HG03432 (cell line): ENCODE data around the gene RIIAD1.

Experiments
- ATAC-seq: cut with Tn5 transposase; IDR thresholded peaks from one replicate; pipeline ENCODE4 v1.9.1; 2021; ENCODE audit warnings: mild to moderate bottlenecking, moderate library complexity; ENCODE audit not compliant: unreplicated experiment

The RIIAD1 gene

DNA sequence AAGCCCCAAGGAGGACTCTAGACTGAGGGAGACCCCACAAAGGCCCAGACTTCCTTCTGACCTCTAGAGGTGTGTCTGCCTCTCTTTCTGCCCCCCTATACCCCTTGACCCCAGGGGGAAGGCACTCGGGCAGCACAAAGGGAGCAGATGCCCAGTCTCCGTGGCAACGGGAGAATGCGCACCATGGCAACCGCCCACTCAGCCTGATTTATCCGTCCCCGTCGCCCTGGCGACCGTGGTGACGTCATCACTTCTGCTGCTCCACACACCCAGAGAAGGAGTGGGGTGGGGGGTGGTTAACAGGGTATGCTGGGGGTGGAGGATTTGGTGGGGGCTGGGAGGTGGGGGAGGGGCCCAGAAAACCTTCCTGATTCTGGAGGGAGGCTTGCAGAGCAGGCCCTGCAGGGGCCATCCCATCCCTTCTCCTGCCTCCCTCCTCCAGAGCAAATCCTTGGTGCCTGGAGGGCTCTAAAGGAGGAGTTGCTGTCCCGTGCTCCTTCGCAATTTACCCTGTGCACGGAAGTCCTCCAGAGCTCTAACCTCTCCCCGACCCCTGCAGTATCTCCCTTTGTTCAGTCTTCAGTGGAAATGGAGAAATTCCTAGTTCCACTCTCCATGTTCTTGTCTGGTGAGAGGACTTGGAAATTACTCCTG lies 11.0 kb upstream of the RIIAD1 start:
- ATAC-seq = no peak

DNA sequence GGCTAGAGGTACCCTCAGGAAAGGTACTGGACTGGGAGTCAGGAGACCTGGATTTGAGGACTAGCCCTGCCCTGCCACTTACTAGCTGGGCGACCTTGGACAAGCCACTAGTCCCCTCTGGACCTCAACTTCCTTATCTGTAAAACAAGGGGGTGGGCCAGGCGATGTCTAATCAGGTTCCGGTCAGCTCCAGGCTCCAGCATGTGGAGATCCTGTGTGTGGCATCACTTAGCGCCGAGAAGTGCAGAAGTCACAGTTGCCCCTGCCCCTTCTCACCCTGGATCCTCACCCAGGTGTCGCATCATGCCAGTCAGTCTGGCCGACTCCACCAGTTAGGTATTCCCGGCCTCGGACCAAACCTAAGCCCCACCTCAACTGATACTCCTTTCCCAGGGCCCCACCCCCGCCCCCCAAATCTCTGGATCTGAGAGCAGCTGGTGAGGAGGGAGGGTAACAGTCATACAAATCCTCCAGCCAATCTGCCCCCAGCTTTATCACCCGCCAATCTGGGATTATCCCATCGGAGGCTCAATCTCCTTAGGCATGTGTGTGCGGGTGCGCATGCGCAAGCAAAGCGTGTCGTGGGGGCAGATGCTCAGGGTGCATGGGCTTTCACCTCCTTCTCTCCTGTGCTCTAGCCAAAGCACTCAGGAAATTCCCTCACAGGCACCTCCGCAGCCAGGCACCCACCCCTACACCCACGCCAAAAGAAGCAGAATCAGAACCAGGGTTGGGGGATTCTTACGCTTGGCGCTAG lies 10.1 kb upstream of the RIIAD1 start:
- ATAC-seq = no peak

DNA sequence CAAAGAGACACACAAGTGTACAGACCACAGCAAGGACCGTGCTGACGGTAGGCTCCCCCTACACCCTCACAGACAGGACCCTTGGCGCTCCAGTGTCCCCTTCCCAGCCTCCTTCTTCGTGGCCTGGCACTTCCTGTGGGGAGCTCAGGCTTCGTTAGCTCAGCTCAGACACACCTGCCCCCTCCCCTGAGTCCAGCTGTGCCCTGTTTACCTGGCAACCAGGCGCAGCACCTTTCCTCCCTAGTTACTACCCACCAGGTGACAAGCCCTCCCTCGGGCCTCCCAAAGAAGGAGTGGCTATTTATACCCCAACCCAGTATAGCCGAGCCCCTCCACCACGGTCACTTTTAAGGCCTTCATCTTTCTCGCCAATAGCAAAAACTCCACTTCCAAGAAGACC lies 9.4 kb upstream of the RIIAD1 start:
- no peak for ATAC-seq

DNA sequence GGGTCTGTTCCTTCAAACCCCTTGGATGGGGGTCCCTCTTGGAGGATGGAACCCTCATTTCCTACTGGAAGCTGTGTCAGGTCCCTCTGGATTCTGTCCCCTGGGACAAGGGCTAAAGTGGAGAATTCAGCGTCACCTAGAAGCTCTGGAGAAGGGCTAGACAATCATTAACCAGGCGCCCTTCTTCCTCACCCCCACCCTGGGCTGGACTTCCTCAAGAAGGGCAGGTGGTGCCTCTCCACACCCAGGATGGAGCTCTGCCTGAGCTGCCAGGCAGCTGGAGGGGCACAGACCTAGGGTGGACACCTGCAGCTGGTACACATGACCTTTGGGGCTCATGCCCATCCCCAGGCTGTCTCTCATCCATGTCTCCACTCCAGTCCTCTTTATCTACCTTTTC lies 8.3 kb upstream of the RIIAD1 start:
- no peak for ATAC-seq

DNA sequence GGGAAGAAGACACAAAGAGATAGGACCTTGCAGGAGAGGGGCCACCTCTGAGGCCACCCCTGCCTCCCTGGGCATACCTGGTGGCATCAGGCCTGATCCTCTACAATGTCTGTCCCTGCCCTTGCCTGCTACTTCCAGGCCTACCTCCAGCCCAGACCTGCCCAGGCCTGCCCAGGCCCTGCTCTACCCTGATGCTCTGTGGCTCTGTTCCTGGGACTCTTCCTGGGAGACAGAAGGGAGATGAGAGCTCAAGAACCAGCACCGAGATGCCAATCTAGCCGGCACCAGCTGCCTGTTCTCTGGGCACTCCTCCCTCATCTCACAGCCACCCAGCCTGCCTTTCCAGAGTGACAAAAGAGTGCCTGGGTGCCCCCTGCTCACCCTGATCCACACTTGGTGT lies 7.4 kb upstream of the RIIAD1 start:
- no peak for ATAC-seq

DNA sequence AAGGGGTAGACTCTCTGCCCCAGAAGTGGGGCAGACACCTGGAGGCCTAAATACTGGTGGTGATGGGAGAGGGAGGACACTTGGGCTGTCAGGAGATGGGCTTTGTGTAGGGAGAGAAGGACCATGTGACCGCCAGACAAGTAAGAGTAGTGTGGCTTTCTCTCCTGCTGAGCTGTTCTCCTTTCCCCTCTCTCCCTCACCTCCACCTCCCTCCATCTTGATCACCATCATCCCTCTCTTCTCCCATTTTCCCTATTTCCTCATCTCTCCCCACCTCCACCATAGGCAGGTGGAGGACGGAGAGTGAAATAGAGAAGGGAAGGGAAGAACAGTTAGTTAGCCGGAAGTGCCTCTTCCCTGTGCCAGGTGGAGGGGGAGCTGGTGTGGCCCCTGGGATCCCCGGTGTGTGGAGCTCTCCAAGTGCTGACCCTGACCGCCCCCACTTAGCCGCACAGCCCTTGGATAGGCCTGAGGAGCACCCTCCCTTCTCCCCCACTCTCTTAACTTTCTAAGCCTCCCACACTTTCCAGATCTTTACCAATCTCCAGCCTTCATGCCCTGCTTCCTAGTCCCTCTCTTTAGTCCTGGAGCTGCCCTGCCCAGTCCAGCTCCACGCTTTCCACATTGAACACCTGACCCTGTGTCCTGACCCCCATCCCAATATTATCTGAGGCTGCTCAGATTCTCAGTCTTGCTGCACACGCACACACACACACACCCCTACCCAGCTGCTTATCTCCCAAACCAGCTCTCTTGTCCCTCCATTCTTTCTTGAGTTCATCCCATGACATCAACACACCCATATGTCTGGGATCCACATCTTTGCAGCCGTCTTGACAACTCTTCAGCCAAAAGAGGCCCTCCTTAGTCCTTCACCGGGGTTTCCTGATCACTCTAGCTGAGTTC lies 6.2 kb upstream of the RIIAD1 start:
- ATAC-seq = no peak

DNA sequence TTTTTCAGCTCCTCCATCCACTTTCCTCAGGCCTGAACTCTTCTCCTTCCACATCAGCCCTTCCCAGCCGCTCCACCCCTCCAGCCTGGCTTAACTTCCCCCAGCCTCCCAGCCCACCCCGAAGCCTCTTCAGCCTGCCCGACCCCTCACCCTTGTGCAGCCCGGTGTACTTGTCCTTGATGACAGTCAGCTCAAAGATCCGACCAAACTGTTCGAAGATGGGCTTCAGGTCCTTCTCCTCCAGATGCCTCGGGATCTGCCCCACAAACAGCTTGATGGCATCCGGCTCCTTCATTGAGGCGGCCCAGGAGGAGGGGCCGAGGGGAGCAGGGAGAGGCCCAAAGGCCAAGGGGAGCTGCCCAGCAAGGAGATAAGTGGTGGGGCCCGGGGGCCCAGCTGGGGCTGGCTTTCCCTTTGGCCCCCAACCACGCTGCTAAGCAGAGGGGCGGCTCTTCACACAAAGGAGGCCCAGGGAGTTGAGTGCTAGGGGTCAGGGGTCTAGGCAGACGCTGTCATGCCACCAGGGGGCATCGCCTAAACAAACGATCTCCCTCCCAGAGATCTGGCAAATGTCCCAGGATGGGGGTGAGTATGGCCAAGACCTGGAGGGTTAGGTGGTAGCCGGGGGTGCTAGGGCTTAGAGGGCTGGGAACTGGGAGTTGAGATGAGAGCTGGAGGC lies 5.5 kb upstream of the RIIAD1 start:
- no peak for ATAC-seq

DNA sequence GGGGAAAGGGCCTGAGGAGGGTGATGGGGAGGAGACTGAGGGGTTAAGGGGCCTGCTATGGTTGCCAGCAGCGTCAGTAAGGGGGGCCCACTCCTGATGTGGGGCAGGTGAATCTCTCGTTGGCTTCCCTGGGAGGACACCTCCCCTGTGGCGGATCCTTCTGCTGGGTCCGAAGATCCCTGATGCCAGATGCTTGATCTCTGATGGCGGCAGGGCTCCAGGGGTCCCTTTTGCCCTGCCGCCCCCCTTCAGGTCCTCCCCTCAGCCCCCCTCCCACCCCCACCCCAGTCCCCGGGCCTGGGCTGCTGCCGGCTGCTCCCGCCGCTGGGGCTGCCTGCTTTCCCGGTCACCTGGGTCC lies 4.9 kb upstream of the RIIAD1 start:
- ATAC-seq = no peak

DNA sequence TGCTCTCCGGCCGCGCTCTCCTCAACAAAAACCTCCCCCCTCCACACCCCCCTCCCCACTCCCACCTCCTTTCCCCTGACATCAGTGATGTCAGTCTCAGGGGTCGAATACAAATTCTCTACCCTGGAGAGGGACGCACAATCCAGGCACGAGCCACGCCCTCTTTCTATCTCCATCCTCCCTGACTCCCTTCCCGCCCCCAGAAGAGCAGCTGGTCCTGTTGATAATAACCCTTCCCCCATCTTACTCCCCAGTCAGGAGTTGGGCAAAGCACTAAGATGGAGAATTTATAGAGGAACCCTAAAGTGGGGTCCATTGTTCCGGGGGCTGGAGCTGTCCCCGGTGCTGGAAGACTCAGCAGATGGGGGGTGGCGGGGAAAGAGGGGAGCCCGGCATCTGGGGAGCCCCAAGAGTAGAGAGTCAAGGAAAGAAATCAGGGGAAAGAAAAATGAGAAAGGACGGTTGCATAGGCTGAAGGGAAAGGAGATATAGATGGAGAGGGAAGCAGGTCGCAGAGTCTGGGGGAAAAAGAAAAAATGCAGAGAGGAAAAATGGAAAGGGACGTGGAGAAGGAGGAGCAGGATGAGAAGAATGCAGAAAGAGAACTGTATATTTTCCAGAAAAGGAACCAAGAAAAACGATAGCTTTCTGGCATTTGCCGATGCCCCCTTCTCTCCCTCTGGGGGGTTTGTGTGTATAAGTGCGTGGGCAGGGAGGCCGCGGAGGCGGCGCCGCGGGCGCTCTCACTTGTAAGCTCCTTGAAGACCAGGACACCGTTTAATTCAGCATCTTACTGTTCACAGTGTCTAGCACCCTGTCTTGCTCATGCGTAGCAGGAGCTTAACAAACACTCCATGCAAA lies 4.3 kb upstream of the RIIAD1 start, which contains the start of gene CELF3:
Gene CELF3 (minus strand): TSS at position 33 of the 861 bp plus-strand sequence. CDS start 783 bp downstream, outside the sequence.
- no peak for ATAC-seq

DNA sequence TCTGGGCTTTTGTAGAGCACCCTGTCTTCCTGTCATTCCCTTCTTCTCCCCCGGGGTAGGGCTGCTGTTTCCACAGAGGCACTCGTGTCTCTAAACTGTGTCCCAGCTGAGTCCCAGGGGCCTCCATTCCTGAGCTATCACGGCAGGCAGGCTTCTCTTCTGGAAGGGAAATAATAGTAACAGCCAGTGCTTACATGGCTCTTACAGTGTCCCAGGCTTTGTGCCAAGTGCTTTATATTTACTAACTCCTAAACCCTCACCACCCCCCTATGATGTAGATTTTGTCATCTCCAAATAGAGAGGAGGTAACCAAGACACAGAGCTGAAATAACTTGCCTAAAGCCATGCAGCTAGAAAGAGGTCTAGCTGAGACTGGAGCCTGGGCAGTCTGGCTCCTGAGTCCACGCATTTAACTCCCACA lies 3.3 kb upstream of the RIIAD1 start:
- ATAC-seq = no peak

DNA sequence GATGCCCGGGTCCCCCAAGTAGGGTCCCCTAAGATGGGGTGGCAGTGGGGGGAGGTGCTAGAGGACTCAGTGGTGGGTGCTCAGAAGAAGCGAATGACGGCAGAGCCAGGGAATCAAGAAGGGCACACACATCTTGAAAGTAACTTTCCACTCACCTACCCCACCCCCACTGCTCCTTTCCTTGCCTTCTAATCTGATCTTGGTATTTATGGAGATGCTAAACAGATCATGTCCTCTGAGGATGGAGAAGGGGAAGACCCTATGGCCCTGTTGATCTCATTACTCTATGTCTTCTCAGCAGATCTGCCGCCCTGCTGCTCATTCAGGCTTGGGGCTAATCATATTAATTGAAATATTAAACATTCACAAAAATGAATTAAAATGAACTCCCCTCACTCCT lies 2.7 kb upstream of the RIIAD1 start:
- ATAC-seq = no peak

DNA sequence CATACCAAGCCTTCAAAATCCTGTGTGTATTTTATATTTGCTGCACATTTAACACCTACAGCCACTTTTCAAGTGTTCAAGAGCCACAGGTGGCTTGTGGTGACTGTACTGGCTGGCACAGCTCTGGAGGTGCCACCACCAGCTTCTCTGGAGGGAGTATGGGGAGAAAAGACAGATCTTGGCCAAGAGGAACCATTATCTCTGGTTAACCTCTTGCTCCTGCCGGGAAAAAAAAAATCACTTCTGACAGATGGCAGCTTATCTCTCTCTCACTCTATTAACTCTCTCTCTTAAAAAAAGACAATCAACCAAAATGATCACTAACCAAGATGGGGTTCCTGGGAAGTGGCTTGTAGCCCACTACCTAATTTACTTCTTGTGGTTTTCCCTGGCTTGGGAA lies 1.2 kb upstream of the RIIAD1 start:
- no peak for ATAC-seq

DNA sequence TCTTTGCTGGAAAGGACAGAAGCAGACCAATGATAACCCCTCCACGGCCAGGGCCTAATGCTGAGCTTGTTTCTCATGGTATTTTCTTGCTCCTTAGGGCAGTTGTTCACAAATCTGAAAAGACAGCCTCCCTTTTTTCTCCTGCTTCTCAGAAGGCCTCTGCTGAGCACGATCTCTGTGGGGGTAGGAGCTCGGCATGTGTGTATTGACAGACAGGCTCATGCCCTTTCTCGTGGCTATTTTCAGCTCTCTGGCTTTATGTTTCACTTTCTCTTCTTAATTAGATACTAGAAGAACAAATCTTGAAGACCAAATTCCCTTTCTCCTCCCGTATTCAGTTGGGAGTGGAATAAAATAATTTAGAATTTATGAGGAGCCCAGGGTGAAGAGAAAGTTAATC lies 768 bp upstream of the RIIAD1 start:
- no peak for ATAC-seq

DNA sequence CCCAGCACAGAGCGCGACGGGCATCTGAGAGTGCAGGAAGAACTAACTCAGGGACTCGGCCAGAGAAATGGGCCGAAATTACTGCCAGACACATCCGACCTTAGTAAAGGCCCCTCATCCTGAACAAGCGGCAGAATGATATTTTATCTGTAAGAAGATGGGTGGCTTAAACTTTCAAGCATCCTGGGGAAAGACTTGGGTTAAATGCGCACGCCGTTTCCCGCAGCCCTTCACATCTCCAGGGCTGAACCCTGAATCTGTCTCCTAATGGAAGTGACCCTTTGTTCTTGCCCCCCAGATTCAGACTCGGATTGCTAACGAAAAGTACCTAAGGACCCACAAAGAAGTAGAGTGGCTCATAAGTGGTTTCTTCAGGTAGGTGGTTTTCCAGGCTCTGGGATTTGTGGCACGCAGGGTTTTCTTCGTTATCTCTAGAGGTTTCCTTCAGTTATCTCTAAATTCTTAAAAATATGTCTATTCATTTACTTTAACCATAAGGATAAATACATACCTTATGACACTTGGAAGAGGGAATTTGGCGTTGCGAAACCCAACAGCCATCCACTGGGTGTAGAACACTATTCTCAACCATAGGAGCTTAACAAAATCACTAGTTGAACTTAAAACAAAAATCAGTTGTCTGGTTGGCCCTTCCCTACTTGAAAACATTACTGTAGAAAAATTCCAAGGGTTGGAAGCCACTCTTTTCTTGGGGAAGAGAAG lies 627 bp downstream of the RIIAD1 start:
- no peak for ATAC-seq

DNA sequence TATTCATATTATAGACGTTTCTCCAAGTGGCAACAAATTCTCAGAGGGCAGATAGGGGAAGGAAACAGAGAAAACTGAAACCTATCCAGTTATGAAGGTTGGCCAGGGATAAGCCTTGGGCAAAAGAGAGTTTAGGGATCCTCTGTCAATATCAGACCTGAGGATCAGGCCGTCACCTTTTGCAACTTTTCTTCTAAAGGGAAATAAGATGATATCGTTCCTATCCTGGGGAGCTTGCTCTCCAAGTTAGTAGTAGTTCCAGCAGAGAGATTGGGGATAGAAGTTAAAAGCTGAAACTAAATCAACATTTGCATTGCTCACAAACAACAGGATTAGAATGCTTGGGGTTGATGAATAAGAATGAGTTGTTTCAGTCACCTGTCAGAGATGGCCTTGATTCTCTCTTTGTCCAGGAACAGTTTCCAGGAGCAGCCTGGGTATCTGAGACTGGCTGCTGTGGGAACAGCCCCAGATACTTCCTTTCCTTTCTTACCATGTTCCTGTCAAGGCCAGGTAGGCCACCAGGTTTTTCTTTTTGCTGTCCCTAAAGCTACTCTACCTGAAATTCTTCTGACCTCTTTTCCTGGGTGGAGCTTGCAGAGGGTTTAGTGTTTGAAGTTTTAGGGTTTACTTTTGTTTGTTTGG lies 2.5 kb downstream of the RIIAD1 start:
- ATAC-seq = no peak

DNA sequence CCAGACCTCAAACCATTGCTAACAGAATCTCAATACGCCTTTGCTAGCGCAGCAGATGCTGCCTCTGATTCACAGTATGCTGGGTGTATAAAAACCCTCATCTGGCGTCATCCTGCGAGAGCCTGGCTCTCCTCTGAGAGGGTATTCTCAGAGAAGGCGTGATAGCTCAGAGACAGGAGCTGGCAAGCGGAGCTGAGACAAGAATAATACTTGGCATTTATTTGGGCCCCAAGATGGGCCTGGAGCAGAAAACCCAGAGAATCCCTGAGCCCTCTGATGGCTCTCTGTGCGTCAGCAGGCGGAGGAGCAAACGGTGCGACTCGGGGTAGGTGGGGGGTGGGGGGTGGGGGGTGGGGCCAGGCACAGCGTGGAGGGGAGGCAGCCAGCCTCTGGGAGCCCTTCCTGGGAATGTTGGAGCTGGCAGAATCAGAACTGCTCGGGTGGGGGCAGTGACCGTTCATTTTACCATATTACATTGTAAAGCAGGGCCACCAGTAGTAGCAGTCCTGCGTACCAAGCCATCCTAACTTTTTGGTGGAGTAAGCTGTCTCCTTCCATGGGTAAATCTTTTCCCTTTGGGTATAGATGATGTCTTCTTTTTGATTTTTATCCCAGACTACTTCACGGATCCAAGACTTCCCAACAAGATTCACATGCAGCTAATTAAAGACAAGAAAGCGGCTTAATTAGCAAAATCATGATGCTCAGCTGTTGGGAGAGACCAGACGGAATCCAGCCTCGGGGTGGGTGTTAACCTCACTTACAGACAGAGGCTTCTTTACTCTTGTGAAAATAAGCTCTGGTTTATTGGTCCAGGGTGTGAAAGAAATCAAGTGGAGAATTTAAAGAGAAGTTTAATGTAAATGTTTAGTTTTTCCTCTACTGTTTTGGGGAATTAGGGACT lies 7.1 kb downstream of the RIIAD1 start:
- ATAC-seq = no peak

DNA sequence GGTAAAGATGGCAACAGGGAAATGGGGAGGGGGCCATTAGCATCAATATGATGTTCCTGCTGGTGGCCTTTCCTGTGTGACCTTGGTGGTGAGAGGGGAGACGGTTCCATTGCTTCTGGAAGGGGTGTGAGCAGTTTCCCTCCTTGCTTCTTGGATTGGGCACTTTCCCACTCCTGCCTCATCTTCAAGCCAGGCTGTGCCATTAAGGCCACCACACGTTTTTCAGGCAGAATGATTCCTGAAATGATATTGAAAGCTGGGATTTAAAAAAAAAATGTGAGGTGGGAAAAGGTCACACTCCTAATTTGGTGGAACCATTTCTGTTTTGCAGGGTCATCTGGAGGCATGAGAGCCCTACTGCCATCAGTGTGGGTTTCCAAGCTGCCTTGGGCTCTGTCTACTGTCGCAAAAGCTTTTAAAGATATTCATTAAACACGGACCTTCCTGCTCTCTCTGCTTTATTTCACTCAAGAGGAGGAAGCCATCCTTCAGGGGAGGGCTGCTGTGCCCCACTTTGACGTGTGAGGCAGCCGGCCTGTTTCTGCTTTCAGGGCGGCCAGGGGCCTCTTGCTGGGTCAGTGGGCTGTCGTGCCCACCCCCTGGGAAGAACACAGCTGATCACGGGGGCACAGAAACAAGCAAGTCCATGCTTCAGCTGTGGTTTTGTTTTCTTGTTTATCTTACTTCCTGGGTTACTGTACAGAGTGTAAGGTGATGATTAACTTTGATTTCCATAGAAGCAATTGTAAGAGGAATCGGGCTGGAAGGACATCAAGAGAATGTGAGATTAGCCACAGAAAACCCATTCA lies 8.0 kb downstream of the RIIAD1 start:
- ATAC-seq = no peak
